Measurements from ENCODE around the gene LRRC46. TPM values are rescaled to one million over a fixed set of nuclear protein-coding genes. Genes with fewer than 3 reads are reported as not detected.
A peak's percentile ranks its signal among the peaks of the same experiment; 100 is the strongest.

Gene LRRC46
- polyA plus RNA-seq, 3 donors, result 0.12 to 0.65 (median 0.22) TPM

DNA sequence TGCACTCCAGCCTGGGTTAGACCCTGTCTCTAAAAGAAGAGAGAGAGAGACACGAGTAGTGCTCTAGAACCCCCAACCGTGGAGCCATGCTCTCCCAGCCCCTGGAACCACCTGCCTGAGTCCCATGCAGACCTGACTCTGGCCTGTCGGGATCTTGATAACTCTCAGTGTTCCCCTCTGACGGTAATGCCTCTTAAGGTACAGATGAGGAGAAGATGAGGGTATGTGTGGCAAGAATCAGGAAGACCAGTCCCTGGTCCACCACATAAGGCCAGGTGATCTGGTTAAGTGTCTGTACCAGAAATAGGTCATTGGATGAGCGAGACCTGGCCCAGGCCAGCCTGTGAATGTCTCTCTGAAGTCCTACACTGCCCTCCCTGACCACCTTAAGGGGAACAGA, 28.3 kb upstream of the LRRC46 start:
- Histone ChIP-seq H3K9me3 (replicated peaks in 1 of 2; ENCODE audit: control insufficient read depth in 1 of 2, insufficient read depth in 1 of 2, low read length in 2 of 2) (no peaks in the 10 kb centered on the region), H3K27me3 (ENCODE audit: control insufficient read depth in 2 of 2, insufficient read depth in 2 of 2, low read length in 2 of 2) (no peaks in the 10 kb centered on the region), H3K36me3 (replicated peaks in 1 of 2; ENCODE audit: control insufficient read depth in 1 of 2, insufficient read depth in 2 of 2, low read length in 2 of 2) (peaks cover 12 to 15% of the 10 kb centered on the region in 2 donors), H2AFZ (ENCODE audit: insufficient read depth, low read depth, low read length, poor library complexity, severe bottlenecking) (no peak overlapping the region), H3K4me2 (replicated peaks; ENCODE audit: extremely low read depth, low read length, poor library complexity, severe bottlenecking) (no peak overlapping the region), H3K4me3 (replicated peaks in 1 of 3; ENCODE audit: low read depth in 2 of 3, low read length in 3 of 3) (no peak overlapping the region), H3K4me1 (ENCODE audit: control insufficient read depth in 1 of 2, insufficient read depth in 2 of 2, low read length in 2 of 2) (no peaks in the 10 kb centered on the region), H3K79me2 (ENCODE audit: insufficient read depth, low read length) (no peaks in the 10 kb centered on the region), H3K9ac (ENCODE audit: insufficient read depth, low read length, poor library complexity, severe bottlenecking) (no peak overlapping the region), H4K20me1 (ENCODE audit: insufficient read depth, low read length) (no peaks in the 10 kb centered on the region), H3K27ac (ENCODE audit: low read depth in 1 of 2, low read length in 2 of 2) (no peak overlapping the region)
- H3K4me3 Mint-ChIP-seq, result no peak overlapping the region
- H3K36me3 Mint-ChIP-seq, result peaks cover 15 to 18% of the 10 kb centered on the region in 2 donors
- 50% methylated on average over 3 of the region's 5 CpGs for WGBS (ENCODE audit: insufficient coverage)
- H3K9me3 Mint-ChIP-seq, result no peaks in the 10 kb centered on the region
- DNase-seq, result no peak
- TF ChIP-seq, protein P1, sequence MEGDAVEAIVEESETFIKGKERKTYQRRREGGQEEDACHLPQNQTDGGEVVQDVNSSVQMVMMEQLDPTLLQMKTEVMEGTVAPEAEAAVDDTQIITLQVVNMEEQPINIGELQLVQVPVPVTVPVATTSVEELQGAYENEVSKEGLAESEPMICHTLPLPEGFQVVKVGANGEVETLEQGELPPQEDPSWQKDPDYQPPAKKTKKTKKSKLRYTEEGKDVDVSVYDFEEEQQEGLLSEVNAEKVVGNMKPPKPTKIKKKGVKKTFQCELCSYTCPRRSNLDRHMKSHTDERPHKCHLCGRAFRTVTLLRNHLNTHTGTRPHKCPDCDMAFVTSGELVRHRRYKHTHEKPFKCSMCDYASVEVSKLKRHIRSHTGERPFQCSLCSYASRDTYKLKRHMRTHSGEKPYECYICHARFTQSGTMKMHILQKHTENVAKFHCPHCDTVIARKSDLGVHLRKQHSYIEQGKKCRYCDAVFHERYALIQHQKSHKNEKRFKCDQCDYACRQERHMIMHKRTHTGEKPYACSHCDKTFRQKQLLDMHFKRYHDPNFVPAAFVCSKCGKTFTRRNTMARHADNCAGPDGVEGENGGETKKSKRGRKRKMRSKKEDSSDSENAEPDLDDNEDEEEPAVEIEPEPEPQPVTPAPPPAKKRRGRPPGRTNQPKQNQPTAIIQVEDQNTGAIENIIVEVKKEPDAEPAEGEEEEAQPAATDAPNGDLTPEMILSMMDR (IDR thresholded peaks at IDR 0.05), result no peak
- H3K4me1 Mint-ChIP-seq, result no peaks in the 10 kb centered on the region
- H3K27me3 Mint-ChIP-seq (ENCODE audit: low read depth in 3 of 3), result peaks cover 7 to 14% (median 10%) of the 10 kb centered on the region in 3 donors
- no peak overlapping the region for H3K27ac Mint-ChIP-seq
- intact Hi-C loops (cut with micrococcal nuclease), result no loop called here

- H3K27me3 ChIP-seq (ENCODE audit: control insufficient read depth in 2 of 2, insufficient read depth in 2 of 2, low read length in 2 of 2), result no peaks in the 10 kb centered on the region
Observed at GRCh38 chr17:47803751-47804150, 27.7 kb upstream of the LRRC46 start.

More at GRCh38 chr17:47803751-47804150, 27.7 kb upstream of the LRRC46 start:
- Mint-ChIP-seq H3K27ac (peak overlapping the region in 1 of 7 donors; percentile 8), H3K9me3 (no peaks in the 10 kb centered on the region), H3K4me3 (no peak overlapping the region), H3K27me3 (ENCODE audit: low read depth in 3 of 3) (peaks cover 4 to 14% (median 10%) of the 10 kb centered on the region in 3 donors), H3K4me1 (no peaks in the 10 kb centered on the region), H3K36me3 (peaks cover 20 to 24% of the 10 kb centered on the region in 2 donors)
- peaks cover 18 to 21% of the 10 kb centered on the region in 2 donors for H3K36me3 ChIP-seq (replicated peaks in 1 of 2; ENCODE audit: control insufficient read depth in 1 of 2, insufficient read depth in 2 of 2, low read length in 2 of 2)
- H3K79me2 ChIP-seq (ENCODE audit: insufficient read depth, low read length), result no peaks in the 10 kb centered on the region
- TF ChIP-seq, protein P1 (IDR thresholded peaks at IDR 0.05), result no peak
- no peak for DNase-seq
- no peaks in the 10 kb centered on the region for H3K4me1 ChIP-seq (ENCODE audit: control insufficient read depth in 1 of 2, insufficient read depth in 2 of 2, low read length in 2 of 2)
- H3K4me2 ChIP-seq (replicated peaks; ENCODE audit: extremely low read depth, low read length, poor library complexity, severe bottlenecking), result no peak overlapping the region
- no peak overlapping the region for H3K9ac ChIP-seq (ENCODE audit: insufficient read depth, low read length, poor library complexity, severe bottlenecking)
- H4K20me1 ChIP-seq (ENCODE audit: insufficient read depth, low read length), result no peaks in the 10 kb centered on the region
- WGBS (ENCODE audit: insufficient coverage), result 89% methylated on average over 3 of the region's 6 CpGs
- no peaks in the 10 kb centered on the region for H3K9me3 ChIP-seq (replicated peaks in 1 of 2; ENCODE audit: control insufficient read depth in 1 of 2, insufficient read depth in 1 of 2, low read length in 2 of 2)
- intact Hi-C loops (cut with micrococcal nuclease), result no loop called here
- no peak overlapping the region for H3K27ac ChIP-seq (ENCODE audit: low read depth in 1 of 2, low read length in 2 of 2)
- H3K4me3 ChIP-seq (replicated peaks in 1 of 3; ENCODE audit: low read depth in 2 of 3, low read length in 3 of 3), result no peak overlapping the region
- no peak overlapping the region for H2AFZ ChIP-seq (ENCODE audit: insufficient read depth, low read depth, low read length, poor library complexity, severe bottlenecking)
